HL-60/S4 treated with retinoic acid at 250 ng/mL for 4 days and 3 days (cell line): ENCODE measurements around the gene OSBPL2.

Source experiments
- in situ Hi-C: fragments of 300-500 bp; cut with MboI; formaldehyde crosslinking; loops from 2 replicates; pipeline ENCODE4 v1.7.0; 2022; ENCODE audit warnings: low sequenced_read_pairs

Gene OSBPL2

DNA sequence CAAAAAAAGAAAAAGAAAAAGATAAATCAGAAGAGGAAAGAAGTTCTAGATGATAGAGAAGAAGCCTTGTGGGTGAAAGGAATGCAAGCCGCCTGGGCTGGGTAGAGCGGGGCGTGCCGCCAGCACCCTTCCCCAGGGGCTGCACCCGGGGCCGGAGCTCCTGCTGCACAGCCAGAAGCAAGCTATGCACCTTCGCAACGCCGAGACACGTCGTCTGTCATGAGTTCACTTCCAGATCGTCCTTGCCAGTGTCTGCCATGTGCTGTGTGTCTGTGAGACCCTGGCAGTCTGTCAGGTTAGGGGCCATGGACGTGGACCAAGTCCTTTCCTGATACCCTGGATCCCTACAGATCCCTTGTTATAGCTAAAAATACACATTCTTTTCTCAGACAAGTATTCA is 38.9 kb downstream of the OSBPL2 start:
- in situ Hi-C loops: no loop called here

DNA sequence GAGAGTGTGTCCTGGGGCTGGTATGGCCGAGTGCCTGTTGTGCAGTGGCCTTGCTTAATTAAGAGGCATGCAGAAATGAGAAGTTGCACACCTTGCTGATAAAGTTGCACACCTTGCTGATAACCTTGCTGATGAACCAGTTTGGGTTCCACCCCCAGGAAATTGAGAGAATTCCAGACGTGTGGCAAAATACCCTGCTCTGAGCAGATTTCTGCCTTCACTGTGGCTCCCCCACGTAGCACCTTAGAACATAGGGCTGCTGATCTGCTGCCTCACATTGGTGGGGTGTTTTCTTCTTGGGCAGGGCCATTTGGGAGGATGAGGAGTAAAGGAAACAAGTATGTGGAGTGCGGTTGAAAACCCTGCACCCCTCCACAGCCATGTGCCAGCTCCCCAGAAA is 42.0 kb downstream of the OSBPL2 start:
- in situ Hi-C loops: no loop called here

DNA sequence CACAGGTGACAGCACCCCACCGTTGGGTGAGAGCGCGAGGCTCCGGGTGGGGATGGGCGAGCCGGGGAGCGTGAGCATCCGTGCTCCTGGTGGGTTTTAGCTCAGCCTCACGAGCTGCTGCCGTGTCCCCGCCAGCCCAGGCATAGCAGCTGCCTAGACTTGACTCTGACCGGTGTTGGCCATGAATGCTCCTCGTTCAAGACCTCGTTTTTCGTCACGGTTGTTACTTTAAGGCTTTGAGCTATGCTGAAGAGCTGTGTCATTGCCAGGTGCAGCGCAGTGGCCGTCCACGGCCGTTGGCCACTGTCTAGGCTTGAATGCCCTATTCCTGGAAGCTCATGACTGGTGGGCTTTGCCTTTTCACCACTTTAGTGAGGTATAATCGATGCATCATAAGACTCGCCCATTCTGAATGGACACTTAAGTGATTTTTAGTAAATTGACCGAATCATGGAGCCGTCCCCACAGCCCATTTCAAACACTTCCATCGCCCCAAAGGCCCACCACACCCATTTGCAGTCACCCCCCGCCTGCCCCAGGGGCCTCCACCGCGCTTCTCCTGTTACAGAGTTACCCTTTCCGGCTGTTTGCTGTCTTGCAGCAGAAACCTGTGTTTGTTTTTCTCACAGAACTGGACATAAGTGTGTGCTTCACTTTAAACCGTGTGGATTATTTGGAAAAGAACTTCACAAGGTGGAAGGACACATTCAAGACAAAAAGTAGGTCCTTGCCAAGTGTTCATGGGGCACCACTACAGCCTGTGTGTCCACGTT is 43.0 kb downstream of the OSBPL2 start:
- in situ Hi-C loops: no loop called here

DNA sequence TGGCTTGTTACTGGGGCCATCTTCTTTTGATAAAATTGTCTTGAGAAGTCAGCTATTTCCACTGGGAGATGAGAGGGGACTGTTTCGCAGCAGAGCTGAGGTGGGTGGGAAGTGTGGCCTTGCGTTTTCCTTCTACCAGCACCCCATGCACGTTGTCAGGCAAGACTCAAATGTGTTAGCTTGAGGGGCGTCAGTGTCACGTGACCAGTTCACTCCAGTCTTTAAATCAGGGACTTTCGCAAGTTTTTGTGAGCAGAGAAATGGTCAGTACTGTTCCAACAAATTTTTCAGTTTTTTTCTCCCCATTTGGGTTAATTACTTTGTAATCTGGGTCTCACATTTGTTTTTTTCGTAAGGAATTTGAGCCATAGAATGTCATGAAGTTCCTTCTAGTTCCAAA is 43.8 kb downstream of the OSBPL2 start:
- in situ Hi-C loops: no loop called here

DNA sequence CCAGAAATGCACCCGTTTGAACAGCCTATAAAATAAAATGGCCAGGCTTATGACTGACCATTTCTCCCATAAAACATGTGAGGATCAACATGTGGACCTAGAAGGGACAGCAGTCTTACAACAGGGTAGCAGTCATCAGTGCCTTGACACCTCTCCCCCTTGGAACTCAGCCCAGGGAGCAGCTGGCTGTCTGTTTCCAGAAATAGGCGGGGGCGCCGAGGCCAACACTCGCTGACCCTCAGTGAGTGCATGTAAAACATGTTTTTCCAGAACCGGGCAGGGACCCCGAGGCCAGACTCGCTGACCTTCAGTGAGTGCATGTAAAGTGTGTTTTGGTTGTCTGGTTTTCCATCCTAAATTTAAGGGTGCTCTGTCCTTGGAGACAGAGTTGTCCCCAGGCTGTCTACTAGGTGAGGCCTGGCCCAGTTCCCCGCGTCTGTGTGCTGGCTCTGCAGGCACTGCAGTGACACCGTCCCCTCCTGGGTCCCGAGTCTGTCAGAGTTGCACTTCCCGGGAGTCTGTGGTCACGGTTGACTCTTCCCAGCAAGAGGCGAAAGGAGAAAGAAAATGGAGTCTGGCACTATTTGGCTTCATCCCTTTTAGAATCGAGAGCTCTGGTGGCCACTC is 44.7 kb downstream of the OSBPL2 start:
- in situ Hi-C loops: no loop called here

DNA sequence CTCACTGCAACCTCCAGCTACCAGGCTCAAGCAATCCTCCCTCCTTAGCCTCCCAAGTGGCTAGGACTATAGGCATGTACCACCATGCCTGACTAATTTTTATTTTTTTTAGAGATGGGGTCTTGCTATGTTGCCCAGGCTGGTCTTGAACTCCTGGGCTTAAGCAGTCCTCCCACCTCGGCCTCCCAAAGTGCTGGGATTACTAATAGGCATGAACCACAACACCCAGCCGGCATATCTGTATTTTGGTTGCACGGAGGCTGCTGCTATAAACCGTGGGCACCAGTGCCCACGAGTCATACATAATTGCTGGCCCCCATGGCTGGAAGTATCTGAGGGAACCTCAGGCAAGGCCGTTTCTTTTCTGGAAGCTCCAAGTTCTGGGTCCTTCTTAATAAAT is 46.1 kb downstream of the OSBPL2 start:
- in situ Hi-C loops: no loop called here

DNA sequence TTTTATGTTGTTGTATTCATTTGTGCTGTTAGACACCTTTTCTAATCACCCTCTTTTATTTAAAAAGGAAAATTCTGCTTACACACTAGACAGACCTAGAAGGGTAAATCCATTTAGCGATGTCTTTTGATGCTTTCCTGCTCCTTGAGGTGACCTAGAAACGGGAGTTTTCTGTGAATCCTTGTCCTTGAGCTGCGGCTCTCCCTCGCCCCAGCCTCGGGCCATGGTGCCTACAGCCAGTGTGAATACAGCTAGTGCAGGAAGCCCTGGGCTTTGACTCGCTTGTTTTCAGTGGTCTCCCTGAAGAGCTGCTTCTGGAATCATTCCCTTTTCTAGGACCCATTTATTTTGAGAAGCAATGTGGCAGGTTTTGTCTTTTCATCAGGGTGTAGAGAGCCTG is 46.8 kb downstream of the OSBPL2 start:
- in situ Hi-C loops: no loop called here

DNA sequence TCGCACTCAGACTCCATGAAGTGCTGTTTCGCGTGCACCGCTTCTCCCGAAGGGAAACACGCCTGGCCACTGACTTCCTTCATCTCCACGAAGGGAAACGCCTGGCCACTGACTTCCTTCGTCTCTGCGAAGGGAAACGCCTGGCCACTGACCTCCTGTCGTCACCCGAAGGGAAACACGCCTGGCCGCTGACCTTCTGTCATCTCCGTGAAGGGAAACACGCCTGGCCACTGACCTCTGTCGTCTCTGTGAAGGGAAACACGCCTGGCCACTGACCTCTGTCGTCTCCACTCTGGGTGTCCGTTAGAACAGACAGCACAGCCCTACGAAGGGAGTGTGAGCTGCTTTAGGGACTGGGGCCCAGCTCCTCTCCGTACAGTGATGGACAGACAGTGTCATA is 47.4 kb downstream of the OSBPL2 start:
- in situ Hi-C loops: no loop called here

DNA sequence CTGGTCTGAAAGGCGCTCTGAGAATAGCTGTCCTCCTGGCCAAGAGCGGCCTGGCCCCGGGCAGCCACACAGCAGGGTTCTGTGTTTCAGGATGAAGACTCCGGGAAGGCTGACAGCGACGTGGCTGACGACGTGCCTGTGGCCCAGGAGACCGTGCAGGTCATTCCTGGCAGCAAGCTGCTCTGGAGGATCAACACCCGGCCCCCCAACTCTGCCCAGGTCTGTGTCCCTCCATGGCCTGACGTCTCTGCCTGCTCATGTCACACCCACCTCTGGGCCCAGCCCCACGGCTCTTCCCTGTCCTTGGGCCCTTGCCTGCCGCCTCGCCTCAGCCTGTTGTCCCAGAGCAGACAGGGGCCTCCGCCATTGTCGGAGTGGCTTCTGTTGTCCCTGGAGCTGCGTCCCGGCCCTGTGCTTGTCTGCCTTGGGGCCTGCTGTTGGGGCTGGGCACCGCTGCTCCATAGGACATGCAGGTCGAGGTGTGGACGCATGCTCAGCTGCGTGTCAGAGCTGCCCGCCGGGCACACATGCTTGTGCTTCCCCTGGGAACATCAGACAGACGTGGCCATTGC is 48.3 kb downstream of the OSBPL2 start:
- in situ Hi-C loops: no loop called here

DNA sequence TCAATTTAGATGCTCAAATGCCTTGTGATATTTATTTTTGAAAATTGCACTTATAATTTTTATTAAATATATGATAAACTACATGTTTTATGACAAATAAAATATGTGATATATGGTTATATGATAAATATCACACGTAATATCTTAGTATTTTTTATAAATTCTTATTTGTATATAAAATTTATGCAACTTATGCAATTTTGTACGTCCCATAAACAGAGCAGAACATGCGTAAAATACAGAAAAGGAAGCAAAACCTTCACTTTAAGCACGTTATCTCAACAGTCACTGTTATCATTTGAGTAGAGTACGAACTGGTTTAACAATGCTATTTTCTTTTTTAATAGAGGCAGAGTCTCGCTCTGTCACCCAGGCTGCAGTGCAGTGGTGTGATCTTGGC is 48.8 kb downstream of the OSBPL2 start:
- in situ Hi-C loops: no loop called here

DNA sequence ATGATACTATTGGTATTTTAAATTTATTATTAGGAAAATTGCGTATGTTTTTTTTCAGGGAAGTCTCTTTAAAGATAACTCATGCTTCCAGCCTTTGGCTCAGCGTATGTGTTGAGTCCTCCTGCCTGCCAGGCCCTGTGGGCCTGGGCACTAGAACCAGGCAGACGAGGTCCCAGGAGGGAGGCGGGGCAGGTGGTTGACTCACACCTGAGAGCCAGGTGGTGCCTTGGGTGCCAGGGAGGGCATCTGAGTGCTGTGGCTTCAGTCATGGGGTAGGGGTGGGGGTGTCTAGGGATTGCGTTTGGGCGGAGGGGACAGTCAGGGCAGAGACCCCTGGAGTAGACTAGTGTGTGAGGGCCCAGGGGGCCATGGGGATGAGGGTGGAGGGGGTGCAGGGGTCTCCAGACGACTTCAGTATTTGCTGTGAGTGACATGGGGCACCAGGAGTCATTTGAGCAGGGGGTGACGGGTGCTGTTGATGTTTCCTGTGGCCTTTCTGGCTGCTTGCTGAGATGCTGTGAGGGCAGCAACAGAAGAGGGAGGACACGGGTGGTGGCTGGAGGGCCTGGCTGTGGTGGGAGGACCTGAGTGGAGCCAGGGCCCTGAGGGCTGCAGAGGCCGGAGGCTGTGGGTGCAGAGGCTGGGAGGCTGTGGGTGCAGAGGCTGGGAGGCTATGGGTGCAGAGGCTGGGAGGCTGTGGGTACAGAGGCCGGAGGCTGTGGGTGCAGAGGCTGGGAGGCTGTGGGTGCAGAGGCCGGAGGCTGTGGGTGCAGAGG is 49.6 kb downstream of the OSBPL2 start:
- in situ Hi-C loops: no loop called here

DNA sequence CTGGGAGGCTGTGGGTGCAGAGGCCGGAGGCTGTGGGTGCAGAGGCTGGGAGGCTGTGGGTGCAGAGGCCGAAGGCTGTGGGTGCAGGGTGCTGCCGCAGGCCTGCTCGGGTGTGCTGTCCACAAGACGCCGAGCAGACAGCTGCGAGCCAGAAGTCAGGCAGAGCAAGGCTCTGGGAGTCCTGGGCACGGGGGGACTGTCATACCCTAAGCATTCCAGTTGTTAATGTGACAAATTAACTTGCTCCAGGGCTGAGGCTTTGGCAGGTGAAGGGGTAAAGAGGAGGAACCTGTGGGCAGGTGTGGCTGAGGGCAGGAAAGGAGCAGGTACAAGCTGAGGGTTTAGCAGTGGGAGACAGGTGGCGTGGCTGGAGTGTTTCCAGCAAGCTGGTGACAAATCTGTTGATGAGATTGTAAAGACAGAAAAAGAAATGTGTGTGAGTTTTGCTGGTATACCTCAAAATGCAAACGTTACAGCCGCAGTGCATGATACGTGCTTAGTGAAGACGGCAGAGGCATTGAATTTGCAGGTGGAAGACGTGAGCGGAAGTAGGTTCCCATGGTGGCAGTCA is 50.3 kb downstream of the OSBPL2 start:
- in situ Hi-C loops: no loop called here

DNA sequence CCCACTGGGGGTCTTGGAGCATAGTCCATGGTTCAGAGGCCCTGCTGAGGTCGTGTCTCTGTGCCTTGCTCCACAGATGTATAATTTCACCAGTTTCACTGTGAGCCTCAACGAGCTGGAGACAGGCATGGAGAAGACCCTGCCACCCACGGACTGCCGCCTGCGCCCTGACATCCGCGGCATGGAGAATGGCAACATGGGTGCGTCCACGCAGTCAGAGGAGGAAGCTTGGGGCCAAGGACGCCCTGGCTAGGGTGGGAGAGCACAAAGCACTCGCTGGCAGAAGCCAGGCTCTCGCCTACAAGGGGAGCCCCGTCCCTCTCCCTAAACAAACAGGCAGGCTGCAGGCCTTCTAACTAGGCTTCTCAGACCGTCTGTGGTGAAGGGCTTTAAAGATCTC is 50.8 kb downstream of the OSBPL2 start:
- in situ Hi-C loops: no loop called here

DNA sequence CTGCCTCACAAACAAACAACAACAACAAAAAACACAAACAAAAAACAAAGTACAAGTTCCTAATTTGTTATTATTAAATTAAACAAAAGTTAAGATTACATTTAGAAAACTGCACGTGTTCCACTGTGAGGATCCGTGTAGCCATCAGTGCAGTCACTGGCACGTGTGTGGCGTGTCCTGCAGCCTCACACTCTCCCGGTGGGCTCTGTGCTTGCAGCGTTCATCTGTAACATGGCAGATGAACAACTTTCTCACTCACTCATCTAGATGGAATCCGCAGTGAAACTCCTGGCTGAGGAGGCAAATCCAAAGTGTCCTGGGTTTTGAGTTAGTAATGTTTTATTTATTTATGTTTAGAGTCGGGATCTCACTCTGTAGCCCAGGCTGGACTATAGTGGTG is 51.6 kb downstream of the OSBPL2 start:
- in situ Hi-C loops: no loop called here

DNA sequence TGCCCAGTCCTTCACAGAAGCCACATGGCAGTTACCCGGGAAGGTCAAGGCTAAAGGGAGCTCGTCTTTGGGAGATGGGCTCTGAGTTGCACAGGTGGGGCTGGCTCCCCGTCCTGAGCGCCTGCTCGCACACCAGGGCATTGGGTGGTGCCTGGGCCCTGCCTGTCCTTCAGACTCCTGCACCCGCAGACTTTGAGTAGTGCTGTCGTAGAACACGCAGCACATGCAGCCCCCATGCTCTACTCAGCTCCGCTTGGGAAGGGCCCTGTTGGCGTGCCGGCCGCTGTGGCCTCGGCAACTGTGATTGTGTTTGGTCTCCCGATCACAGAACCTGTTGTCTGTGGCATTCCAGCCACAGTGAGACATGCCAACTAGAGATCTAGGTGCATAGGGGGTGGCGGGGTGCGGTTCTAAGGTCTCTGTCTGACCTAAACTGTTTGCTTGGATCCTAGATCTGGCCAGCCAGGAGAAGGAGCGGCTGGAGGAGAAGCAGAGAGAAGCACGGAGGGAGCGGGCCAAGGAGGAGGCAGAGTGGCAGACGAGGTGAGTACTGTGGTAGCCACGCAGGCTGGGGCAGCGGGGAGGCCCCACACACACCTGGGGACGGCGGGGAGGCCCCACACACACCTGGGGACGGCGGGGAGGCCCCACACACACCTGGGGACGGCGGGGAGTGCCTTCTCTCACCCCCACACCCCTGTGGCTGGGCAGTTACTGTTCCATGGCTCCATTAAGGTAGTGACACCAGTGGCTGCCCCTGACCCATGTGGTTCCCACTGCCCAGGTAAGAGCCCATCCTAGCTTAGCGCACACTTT is 53.1 kb downstream of the OSBPL2 start:
- in situ Hi-C loops: no loop called here

DNA sequence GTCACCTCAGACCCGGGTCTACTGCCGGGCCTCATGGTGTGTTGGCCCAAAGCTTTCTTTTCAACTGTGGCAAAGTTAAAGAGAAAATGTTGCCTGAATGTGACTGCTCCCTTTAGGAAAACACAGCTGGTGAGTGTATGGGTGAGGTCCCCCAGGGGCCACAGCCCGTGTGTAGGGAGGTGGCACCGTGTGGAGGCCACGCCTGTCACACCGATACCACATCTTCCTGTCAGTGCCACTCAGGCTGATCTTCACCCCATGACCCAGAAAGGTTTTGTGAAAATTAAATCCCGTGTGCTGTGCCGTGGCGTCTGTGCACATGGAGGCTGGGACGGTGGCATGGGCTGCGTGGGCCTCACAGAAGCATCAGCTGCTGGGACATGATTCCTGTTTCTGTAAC is 53.8 kb downstream of the OSBPL2 start:
- in situ Hi-C loops: no loop called here

DNA sequence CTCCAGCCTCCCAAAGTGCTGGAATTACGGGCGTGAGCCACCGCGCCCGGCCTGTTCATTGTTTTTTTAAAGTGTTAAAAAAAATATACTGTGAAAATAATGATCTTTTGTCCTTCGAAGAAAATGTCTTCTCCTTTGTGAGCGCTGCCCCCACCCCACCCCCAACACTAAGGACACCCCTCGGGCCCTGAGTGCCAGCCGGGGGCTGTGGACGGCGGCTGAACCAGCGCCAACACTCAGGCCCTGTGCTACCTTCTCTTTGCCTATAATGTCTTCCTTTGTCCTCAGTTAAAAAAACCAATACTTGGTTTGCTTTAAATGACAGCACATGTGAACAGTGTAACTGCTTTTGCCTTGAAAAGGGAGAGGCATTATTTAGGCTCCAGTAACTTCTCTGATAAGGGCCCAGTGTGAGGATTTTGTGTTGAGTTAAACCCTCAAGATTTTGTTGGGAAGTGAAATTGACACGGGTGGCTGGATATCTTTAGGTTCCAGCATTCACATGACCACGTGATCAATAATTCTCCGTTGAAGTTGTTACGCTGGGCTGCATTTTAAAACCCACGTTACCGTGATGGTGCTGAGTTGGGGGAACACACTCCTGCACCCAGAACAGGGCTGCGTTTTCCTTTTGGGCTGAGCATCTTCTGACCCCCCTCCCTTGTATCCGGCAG is 54.9 kb downstream of the OSBPL2 start:
- in situ Hi-C loops: no loop called here

DNA sequence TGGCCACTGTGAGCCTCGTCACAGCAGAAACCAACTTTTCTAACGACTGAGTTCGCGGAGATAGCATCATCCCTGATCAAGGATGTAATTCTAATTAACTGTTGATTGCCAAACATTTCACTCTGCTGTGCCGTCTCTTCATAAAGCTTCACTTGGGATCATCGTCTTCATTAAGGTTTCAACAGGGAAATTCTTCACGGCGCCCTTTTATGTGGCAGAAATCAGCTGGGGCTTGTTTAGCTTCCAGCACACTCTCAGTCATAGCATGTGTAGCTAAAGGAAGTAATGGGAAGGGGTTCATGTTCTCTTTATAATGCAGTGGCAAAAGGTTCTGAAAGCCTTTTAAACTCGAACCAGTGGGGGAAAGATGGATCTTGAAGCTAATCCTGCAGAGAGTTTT is 55.6 kb downstream of the OSBPL2 start:
- in situ Hi-C loops: no loop called here

DNA sequence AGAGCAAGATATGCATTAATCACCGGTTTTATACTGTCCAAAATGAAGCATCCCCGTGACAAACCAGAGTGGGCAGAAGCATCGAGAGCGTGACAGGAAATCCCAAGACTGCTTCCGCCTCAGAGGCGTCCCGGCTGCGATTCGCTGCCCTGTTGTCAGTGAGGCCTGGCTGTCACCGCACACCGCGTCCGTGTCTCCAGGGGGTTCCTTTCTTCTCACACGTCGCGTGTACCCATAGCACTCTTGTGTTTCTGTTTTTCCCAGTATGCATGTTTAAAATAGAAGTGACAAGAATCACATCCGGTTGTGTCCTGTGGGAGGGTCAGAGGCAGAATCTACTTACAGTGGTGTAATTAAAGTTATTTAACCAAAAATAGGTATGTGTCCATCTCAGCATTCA is 56.2 kb downstream of the OSBPL2 start:
- in situ Hi-C loops: no loop called here
